DMS114 treated with DMSO at 0.1 percent for 48 hours (cell line): ENCODE data around the gene SIAH2.

ENCODE experiments used
- DNase-seq: peaks from one replicate; lab custom pipeline; 2025; ENCODE audit not compliant: unreplicated experiment; lab: John Stamatoyannopoulos, UW

Gene SIAH2

GRCh38 chr3:150749255-150749654, 13.7 kb downstream of the SIAH2 start:
- no peak for DNase-seq

- DNase-seq, result no peak
These were observed 14.3 kb downstream of the SIAH2 start for GRCh38 chr3:150748684-150749047.

GRCh38 chr3:150747886-150748683, 14.9 kb downstream of the SIAH2 start:
- DNase-seq, result no peak

- DNase-seq, result no peak
These were observed 16.0 kb downstream of the SIAH2 start for GRCh38 chr3:150746791-150747590.

- no peak for DNase-seq
These were observed 17.1 kb downstream of the SIAH2 start for GRCh38 chr3:150745832-150746231.

- no peak for DNase-seq
These were observed 18.1 kb downstream of the SIAH2 start for GRCh38 chr3:150744919-150745211.

- no peak for DNase-seq
These were observed 18.7 kb downstream of the SIAH2 start for GRCh38 chr3:150744041-150744918.

- no peak for DNase-seq
These were observed 19.5 kb downstream of the SIAH2 start for GRCh38 chr3:150743508-150743907.

- no peak for DNase-seq
These were observed 20.3 kb downstream of the SIAH2 start for GRCh38 chr3:150742679-150743078.

GRCh38 chr3:150742141-150742523, 20.8 kb downstream of the SIAH2 start:
- DNase-seq, result no peak

GRCh38 chr3:150741497-150742140, 21.4 kb downstream of the SIAH2 start:
- DNase-seq, result no peak

- no peak for DNase-seq
These were observed 22.1 kb downstream of the SIAH2 start for GRCh38 chr3:150740733-150741496.

GRCh38 chr3:150739877-150740645, 22.9 kb downstream of the SIAH2 start:
- no peak for DNase-seq

- no peak for DNase-seq
These were observed 23.6 kb downstream of the SIAH2 start for GRCh38 chr3:150739200-150739863.

- DNase-seq, result no peak
These were observed 24.3 kb downstream of the SIAH2 start for GRCh38 chr3:150738688-150739087.

GRCh38 chr3:150737874-150738679, 24.9 kb downstream of the SIAH2 start:
- no peak for DNase-seq

GRCh38 chr3:150736903-150737832, 25.8 kb downstream of the SIAH2 start:
- no peak for DNase-seq
